NCI-H345 treated with DMSO at 0.1 percent for 48 hours (cell line): ENCODE measurements around the gene ZC3H6.

Experiments
- DNase-seq: peaks from one replicate; lab custom pipeline; 2025; ENCODE audit not compliant: unreplicated experiment; lab: John Stamatoyannopoulos, UW

The ZC3H6 gene, protein sequence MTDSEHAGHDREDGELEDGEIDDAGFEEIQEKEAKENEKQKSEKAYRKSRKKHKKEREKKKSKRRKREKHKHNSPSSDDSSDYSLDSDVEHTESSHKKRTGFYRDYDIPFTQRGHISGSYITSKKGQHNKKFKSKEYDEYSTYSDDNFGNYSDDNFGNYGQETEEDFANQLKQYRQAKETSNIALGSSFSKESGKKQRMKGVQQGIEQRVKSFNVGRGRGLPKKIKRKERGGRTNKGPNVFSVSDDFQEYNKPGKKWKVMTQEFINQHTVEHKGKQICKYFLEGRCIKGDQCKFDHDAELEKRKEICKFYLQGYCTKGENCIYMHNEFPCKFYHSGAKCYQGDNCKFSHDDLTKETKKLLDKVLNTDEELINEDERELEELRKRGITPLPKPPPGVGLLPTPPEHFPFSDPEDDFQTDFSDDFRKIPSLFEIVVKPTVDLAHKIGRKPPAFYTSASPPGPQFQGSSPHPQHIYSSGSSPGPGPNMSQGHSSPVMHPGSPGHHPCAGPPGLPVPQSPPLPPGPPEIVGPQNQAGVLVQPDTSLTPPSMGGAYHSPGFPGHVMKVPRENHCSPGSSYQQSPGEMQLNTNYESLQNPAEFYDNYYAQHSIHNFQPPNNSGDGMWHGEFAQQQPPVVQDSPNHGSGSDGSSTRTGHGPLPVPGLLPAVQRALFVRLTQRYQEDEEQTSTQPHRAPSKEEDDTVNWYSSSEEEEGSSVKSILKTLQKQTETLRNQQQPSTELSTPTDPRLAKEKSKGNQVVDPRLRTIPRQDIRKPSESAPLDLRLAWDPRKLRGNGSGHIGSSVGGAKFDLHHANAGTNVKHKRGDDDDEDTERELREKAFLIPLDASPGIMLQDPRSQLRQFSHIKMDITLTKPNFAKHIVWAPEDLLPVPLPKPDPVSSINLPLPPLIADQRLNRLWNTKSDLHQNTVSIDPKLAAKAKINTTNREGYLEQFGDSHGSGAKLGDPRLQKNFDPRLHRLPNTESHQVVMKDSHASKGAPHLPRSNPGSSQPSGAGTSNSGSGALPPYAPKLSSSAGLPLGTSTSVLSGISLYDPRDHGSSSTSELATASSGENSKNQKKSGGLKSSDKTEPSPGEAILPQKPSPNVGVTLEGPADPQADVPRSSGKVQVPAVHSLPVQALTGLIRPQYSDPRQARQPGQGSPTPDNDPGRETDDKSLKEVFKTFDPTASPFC

DNA sequence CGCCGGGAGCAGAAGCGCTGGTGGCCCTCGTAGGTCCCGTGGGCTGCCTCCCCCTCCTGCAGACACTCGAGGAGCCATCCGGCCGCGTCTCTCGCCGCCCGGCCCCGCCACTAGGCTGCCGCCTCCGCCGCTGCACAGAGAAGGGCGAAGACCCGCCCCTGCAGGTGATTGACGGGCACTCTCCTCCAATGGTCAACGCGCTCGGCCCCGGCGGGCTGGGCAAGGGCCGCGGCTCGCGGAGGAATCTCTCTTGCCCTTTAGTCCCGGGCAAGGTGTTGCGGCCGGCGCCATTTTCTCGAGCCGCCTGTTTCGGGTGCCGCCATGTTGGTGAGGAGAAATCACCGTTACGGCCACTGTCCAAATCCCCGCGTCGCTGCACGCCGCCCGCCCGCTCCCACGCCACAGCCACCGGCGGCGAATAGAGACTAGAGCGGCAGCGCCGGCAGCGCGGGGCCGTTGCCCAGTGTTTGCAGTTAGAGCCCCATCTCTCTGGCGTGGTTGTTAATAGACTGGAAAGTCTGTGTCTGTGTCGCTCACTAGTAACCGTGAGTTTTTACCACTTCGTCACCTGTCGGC, at the start of gene ZC3H6:
ZC3H6 (plus strand) TSS at position 287 of the 576 bp plus-strand sequence. CDS start 398 bp downstream, outside the sequence.
- peak; percentile 90 for DNase-seq

DNA sequence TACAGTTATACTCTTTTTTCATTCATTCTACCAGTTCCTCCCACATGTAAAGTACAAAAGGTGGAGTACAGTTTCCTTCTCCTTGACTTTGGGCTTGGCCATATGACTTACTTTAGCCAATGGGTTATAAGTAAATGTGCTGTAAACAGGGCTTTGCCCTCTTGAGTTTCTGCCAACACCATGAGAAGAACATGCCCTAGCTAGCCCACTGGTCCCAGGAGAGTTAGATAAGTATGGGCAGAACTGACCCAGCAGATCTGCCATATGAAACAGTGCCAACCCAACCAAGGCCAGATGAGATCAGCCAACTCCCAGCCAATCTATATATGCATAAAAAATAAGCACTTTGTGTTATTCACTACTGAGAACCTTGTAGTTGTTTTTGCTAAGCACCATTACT, 46.0 kb upstream of the ZC3H6 start:
- DNase-seq: no peak

DNA sequence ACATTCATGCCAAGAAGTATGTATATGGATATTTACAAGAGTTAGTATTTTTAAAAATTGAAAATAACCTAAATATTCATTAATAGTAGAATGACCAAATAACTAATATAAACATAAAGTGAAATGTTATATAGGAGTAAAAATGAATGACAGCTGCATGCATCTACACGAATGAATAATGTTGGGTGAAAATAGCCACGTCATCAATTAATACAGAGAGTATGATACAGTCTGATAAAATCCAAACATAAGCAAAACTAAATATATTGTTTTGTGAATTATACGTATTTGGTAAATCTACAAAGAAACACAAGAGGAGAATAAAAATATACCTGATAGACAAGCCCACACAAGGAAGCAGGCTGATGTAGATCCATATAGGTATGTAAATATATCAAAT, 45.0 kb upstream of the ZC3H6 start:
- DNase-seq: no peak

DNA sequence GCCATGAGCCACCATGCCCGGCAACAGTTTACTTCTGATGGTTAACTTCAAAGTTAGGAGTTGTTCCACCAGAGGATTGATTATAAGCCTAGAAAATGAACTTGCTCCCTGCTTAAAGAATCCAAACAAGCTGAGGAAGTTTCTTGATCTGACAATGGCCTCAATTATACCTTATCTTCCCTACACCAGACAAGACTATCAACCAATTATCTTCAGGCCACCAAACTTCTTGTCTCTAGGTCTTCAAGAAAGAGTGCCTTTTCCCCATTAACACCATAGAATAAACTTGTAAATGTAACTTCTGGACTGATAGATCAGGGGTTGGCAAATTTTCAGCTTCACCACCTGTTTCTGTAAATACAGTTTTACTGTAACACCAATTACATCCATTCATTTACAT, 35.5 kb upstream of the ZC3H6 start:
- no peak for DNase-seq

DNA sequence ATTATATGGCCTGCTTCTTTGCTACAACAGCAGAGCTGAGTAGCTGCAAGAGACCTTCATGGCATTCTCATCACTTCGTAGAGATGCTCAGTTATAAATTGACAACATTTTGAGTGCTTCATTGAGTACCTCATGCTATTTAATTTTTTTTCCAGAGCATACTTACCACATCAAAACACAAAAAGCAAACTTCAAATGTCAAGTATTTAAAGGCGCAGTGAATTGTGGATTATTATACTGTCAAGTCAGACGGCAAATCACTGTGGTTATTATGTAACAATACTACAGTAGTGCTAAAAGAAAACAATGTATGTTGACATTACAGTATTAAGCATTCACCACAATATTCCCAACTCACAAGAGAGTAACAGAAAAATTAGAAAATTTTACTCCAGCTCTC, 33.0 kb upstream of the ZC3H6 start:
- DNase-seq: no peak

DNA sequence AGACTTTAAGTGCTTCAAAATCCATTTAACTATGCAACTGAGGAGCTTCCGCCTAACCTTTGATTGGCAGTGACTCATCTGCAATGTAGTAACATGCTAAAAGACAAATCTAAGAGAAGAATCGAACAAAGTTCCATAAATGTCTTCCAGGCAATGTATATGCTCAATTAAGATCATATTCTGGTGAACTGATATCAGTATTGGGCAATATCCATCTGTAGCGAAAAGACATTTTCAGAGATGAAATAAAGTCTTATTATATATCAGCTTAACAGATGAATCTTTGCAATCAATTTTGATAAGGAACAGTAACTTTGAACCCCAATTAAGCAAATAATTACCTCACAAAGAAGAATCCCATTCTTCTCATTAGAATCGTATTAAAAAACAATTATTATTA, 32.2 kb upstream of the ZC3H6 start:
- no peak for DNase-seq

DNA sequence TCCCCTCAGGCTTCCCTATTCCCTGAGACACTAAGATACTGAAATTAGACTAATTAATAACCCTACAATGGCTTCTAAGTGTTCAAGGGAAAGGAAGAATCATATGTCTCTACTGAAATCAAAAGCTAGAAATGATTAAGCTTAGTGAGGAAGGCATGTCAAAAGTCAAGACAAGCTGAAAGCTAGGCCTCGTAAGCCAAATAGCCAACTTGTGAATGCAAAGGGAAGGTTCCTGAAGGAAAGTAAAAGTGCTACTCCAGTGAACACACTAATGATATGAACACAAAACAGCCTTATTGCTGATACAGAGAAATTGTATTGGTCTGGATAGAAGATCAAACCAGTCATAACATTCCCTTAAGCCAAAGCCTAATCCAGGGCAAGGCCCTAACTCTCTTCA, 30.5 kb upstream of the ZC3H6 start:
- no peak for DNase-seq

DNA sequence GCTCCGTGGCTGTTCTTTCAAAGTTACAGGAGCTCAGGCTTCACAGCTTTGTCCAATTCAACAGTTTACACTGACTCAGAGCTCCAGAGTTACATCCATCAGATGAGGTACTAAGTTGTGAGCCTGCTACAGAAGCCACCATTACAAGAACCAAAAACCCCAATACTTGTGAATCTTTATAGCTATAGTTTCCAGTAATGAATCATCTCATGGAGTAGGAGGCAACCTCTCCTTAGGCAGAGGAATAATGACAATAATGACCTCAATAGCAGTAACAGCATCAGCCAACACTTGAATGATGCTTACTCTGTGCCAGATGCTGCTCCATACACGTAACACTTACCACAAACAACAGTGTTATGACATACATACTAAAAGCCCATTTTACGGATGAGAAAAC, 24.1 kb upstream of the ZC3H6 start:
- DNase-seq: no peak

DNA sequence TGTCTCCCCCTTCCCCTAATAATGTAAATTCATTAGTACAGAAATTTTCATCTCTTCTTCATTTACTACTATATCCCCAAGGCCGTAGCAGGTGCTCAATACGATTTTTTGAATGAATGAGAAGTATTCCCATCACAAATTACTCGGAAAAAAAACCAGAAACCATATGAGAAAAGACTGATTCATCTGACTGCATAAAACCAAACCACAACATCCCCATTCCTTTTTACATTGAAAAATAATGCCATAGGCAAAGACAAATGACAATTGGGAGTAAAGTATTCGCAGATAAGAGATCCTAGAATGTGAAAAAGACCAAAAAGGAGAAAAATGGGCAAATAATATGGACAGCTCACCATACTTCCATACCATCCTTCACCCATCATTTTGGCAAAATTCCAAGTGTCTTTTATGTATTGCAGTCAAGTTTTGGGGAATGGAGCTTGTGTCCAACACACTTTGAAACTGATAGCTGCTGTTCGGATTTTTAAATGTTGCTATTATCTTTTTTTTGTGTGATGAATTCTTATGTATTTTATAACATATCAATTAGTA, 22.1 kb upstream of the ZC3H6 start:
- DNase-seq: no peak

DNA sequence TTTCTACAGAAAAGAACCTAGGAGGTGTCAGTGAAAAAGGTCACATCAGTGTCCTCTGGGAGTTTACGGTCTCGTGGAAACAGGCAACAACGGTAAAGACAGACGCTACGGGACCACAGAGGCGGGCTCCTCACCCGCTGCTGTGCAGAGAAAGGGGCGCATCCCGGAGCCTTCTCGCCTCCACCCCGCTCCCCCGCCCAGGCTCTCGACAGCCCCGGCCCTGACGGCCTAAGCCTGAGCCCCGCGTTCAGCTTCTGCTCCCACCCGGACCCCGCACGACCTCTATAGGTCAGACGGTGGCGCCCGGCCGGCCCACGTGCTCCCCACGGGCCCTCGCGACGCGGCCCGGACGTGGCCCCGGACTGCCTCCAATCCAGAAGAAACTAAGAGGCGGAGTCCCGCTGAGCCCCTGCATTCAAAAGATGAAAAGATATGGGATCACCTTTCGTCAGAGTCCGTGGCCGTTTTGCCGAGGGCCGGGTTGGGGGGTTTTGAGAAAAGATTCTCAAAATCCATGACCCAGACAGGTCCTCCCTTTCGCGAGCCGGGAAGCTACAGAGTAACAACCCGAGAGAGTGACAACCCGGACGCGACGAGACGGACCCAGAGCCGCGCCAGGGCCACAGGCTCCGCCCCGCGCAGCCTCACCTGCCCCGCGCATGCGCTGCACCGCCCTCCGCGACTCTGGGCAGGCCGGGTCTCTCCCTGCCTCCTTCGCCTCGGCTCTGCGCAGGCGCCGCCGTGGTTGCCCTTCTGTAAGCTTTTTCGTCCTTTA, 20.7 kb upstream of the ZC3H6 start, which contains the start of gene ZC3H8:
ZC3H8 (minus strand) TSS at position 577 of the 775 bp plus-strand sequence; CDS start at position 516, 61 bp downstream.
- DNase-seq: peak; percentile 90

DNA sequence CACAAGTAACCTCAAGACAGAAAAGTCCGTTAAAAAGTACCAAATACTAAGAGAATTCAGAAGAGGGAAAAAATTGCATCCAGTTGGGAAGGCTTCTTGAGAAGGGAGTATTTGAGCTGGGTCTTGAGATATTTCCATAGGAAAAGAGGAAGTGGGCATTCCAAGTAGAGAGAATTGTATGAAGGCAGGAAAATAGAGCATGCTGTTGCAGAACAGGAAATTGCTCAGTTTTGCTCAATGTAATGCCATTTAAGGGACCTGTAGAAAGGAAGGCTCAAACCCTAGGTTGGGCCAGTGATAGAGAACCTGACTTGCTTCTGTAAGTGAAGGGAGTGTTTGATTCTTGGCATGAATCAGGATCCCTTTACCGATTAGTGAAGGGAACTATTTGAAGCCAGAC, 19.5 kb upstream of the ZC3H6 start:
- no peak for DNase-seq

DNA sequence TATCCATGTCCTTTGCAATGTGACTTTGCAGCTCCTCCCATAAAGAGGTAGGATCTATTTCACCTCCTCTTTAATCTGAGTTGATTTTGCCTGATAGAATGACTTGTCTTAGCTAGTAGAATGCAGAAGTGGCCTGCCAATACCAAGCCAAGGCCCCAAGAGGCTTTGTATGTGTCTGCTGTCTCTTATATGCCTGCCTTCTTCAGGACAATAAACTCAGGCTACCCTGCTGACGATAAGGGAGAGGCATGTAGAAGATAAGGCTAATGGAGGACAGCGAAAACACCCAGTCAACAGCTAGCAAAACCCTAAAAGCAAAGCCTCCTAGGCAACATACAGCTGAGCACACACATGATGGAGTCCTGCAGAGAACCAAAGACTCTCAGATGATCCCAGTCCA, 18.7 kb upstream of the ZC3H6 start:
- DNase-seq: no peak

DNA sequence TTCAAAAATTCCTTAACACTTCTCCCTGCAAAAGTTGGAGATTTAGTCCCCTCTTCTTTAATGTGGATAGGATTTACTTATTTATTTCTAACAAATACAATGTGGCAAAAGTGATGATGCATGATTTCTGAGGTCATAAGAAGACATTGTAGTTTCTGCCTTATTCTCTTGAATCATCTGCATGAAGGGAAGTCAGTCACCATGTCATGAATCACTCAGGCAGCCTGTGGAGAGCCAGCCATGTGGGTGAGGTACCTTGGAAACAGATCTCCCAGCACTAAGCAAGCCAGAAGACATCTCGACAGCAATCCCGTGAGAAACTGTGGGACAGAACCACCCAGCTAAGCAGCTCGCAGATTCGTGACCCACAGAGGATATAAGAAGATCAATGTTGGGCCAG, 17.8 kb upstream of the ZC3H6 start:
- no peak for DNase-seq

DNA sequence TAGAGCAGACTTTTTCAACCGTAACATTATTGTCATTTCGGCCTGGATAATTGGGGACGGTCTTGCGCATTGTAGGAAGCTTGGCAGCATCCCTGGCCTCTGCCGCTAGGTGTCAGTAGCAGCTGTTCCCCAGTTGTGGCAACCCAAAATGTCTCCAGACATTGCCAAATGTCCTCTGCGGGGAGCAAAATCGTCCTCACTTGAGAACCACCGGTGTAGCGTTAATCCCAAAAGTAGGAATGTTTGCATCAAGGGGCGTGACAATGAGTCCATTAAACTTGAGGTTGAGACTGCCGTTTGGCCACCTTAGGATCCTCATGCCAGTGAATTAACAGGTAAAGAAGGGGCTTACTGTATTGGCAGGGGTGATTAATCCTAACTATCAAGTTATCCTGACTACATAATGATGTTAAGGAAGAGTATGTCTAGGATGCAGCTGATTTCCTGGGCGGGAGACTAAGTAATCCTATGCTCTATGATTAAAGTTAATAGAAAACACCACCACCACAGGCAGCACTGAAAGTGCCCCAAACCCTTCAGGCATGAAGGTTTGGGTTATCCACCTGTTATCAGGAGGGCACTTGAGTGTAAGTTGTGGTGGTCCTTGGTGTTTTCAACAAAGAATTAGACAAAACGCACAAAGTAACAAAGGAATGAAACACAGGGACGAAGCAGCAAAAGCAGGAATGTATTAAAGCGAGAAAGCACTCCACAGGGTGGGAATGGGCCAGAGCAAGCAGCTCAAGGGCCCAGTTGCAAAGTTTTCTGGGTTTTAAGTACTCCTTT, 15.7 kb upstream of the ZC3H6 start:
- peak; percentile 69 for DNase-seq

DNA sequence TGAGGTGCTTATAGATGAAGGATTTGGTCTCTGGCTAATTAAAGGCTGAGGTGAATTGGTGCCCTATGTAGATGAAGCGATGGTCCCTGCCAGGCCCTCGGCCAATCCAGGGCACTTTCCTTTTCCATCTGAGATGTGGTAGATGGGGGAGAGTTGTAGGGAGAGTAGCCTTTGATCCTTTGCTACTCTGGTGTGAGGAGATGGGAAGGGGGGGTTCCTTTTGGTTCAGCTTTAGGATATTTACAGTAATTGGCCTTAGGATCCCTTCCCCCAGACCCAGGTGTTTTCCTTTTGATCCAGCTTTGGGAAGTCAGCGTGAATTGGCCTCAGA, 15.1 kb upstream of the ZC3H6 start:
- no peak for DNase-seq

DNA sequence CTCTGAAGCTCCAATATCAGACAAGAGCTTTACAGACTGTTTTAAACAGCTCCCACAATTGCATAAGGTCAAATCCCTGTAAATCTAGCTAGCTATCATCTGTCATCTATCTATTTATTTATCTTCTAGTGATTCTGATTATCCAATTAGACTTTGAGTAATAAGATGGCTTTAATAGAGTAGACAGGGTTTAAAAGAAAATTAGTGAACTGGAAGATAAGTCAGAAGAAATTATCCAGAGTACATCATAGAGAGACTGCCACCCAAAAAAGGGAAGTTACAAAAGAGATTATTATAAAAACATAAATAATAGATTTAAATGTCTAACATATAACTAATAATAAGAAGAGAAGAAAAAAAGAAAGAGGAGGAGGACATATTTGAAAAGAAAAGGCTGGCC, 12.5 kb upstream of the ZC3H6 start:
- DNase-seq: no peak

DNA sequence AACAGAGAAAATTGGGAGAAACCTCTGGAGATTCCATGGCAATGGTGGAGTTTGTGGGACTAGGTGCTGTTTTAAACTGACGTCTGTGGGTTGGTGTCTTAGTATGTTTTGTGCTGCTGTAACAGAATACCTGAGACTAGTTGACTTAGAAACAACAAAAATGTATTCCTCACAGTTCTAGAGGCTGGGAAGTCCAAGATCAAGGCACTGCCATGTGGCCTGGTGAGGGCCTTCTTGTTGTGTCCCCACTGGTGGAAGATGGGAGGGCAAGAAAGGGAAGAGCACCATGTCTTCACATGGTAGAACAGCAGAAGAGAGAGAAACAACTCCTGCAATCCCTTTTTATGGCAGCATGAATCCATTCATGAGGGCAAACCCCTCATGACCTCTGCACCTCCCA, 6.8 kb upstream of the ZC3H6 start:
- no peak for DNase-seq

DNA sequence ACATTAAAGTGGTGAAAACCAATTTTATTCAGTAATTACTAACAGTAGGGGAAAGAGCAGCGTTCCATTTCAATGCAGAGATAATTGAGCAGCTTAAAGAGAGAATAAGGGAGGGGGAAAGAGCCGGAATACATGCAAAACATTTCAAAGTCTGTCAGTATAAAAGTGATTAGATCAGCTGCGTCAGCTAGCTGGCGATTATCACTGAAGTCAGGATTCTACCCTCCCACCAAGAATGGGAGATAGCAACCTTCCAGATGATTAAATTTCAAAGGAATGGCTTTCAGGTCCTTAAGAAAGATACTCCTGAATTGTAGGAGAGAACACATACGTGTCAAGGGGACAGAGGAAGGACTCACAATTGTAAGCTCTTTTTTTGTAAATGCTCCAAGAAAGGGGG, 2.7 kb upstream of the ZC3H6 start:
- DNase-seq: no peak

DNA sequence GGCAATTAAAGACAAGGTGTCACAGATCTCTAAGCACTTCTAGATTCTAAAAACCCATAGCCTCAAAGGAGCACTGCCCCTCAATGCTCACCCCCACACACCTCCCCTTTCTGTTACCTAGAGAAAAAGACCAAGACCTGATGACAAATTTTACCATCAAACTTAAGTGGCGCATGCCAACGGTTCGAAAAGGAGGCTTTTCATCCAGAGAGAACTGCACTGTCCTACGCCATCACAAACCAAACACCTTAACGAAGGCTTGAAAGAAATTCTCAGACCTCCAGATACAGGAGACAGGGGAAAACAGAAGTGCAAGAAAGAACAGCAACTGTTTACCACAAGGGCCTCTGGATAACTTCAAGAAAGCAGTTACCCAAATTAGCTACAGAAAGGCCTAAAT, 2.0 kb upstream of the ZC3H6 start:
- DNase-seq: no peak
